ENCODE data around the gene FSTL4. TPM values are rescaled to one million over a fixed set of nuclear protein-coding genes. Genes with fewer than 3 reads are reported as not detected.
A peak's percentile ranks its signal among the peaks of the same experiment; 100 is the strongest.

FSTL4 gene
- total RNA-seq, 2 donors from 2014 or later: 0.26 to 1.3 TPM

DNA sequence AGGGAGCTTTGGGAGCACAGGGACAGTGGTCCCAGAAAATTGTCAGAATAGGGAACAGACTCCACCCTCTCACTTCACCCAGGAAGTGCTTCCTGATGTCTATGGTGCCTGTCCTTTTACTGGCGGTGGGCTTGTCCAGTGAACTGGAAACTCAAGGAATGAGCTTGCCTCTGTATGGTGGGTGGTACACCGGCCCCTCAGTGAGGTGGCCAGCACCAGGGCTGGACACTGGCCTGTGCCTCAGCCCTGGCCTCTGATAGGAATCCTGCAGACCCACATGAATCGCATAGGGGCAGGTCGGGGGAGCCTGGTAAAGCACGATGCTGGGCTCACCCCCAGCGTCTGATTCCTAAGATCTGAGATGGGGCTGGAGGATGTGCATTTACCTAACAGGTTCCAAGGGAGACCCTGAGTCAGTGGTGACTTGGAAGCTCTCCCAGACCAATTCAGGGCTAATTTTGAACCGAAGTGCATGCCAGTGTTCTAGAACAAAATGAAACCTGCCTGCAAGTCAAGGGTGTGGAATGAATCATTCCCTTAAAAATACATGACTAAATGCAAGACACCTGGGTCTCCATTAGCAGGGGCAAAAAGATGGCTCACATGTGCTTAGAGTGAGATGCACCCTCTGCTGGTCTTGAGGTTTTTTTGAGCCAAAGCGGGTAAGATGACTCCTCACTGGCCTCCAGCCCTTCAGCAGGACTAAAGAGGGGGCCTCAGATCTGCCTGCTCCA, 382.2 kb downstream of the FSTL4 start:
- no peaks in the 10 kb centered on the region for H3K27me3 ChIP-seq
- H3K4me3 ChIP-seq: no peak overlapping the region
- no peak overlapping the region for H3K27ac ChIP-seq
- intact Hi-C loops (cut with DNase I): no loop called here
- DNase-seq (no peak), ATAC-seq (no peak)
- H3K9me3 ChIP-seq: no peaks in the 10 kb centered on the region
- TF ChIP-seq POLR2A (IDR thresholded peaks at IDR 0.05): no peak
- no peak for TF ChIP-seq CTCF (IDR thresholded peaks at IDR 0.05)
- no peaks in the 10 kb centered on the region for H3K36me3 ChIP-seq (replicated peaks in 1 of 2; ENCODE audit: insufficient read depth in 1 of 2, low read depth in 2 of 2)
- WGBS, 2 donors: 87 to 89% methylated on average over 3 to 8 of the region's 8 CpGs
- H3K4me1 ChIP-seq: peaks cover 23% of the 10 kb centered on the region

- TF ChIP-seq CTCF (IDR thresholded peaks at IDR 0.05) (no peak), POLR2A (IDR thresholded peaks at IDR 0.05) (no peak)
- H3K4me1 ChIP-seq: peaks cover 29% of the 10 kb centered on the region
- H3K27ac ChIP-seq: no peak overlapping the region
- no peak for DNase-seq
- no peak overlapping the region for H3K4me3 ChIP-seq
- intact Hi-C loops (cut with DNase I): no loop called here
- WGBS, 2 donors: 44 to 69% methylated on average over 1 of the region's 1 CpG
- no peaks in the 10 kb centered on the region for H3K9me3 ChIP-seq
- H3K27me3 ChIP-seq: no peaks in the 10 kb centered on the region
- no peak for ATAC-seq
- no peaks in the 10 kb centered on the region for H3K36me3 ChIP-seq (replicated peaks in 1 of 2; ENCODE audit: insufficient read depth in 1 of 2, low read depth in 2 of 2)
Measured at GRCh38 chr5:133228316-133228715, 384.0 kb downstream of the FSTL4 start.

DNA sequence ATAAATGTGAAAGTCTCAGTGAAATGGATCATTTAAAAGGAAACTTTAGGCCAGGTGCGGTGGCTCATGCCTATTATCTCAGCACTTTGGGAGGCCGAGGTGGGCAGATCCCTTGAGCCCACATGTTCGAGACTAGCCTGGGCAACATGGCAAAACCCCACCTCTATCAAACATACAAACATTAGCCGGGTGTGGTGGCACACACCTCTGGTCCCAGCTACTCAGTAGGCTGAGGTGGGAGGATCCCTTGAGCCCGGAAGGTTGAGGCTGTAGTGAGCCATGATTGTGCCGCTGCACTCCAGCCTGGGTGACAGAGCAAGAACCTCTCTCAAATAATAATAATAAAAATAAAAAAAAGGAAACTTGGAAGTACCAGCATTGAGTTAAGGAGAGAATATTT, 384.4 kb downstream of the FSTL4 start:
- Histone ChIP-seq H3K9me3 (no peaks in the 10 kb centered on the region), H3K36me3 (replicated peaks in 1 of 2; ENCODE audit: insufficient read depth in 1 of 2, low read depth in 2 of 2) (no peaks in the 10 kb centered on the region), H3K27me3 (no peaks in the 10 kb centered on the region), H3K4me1 (peaks cover 29% of the 10 kb centered on the region), H3K4me3 (no peak overlapping the region), H3K27ac (no peak overlapping the region)
- intact Hi-C loops (cut with DNase I): no loop called here
- no peak for DNase-seq
- 92 to 95% methylated on average over 6 of the region's 6 CpGs for WGBS, 2 donors
- ATAC-seq: no peak
- TF ChIP-seq CTCF (IDR thresholded peaks at IDR 0.05): no peak
- TF ChIP-seq POLR2A (IDR thresholded peaks at IDR 0.05): no peak

- no peaks in the 10 kb centered on the region for H3K36me3 ChIP-seq (replicated peaks in 1 of 2; ENCODE audit: insufficient read depth in 1 of 2, low read depth in 2 of 2)
- H3K9me3 ChIP-seq: no peaks in the 10 kb centered on the region
- H3K4me1 ChIP-seq: peaks cover 26% of the 10 kb centered on the region
- ATAC-seq (no peak), DNase-seq (no peak)
- no peak overlapping the region for H3K27ac ChIP-seq
- intact Hi-C loops (cut with DNase I): no loop called here
- H3K27me3 ChIP-seq: no peaks in the 10 kb centered on the region
- TF ChIP-seq CTCF (IDR thresholded peaks at IDR 0.05) (no peak), POLR2A (IDR thresholded peaks at IDR 0.05) (no peak)
- no peak overlapping the region for H3K4me3 ChIP-seq
- 67 to 82% methylated on average over 3 of the region's 3 CpGs for WGBS, 2 donors
Measured at GRCh38 chr5:133227082-133227481, 385.3 kb downstream of the FSTL4 start.

GRCh38 chr5:133226186-133226585, 386.2 kb downstream of the FSTL4 start:
- Histone ChIP-seq H3K27me3 (no peaks in the 10 kb centered on the region), H3K9me3 (no peaks in the 10 kb centered on the region), H3K4me3 (no peak overlapping the region), H3K36me3 (replicated peaks in 1 of 2; ENCODE audit: insufficient read depth in 1 of 2, low read depth in 2 of 2) (no peaks in the 10 kb centered on the region), H3K27ac (peak overlapping the region; percentile 4 to 64 (median 50)), H3K4me1 (peaks cover 26% of the 10 kb centered on the region)
- intact Hi-C loops (cut with DNase I): no loop called here
- 33 to 38% methylated on average over 1 of the region's 1 CpG for WGBS, 2 donors
- DNase-seq (peak in 2 of 4 donors; percentile 20 to 53), ATAC-seq (peak; percentile 10)
- TF ChIP-seq CTCF (IDR thresholded peaks at IDR 0.05): no peak

Measured in body of pancreas (tissue), 4 donors.